HG03139 (cell line): Measurements from ENCODE around the gene MXD1.

ENCODE experiments used
- ATAC-seq: cut with Tn5 transposase; IDR thresholded peaks from one replicate; pipeline ENCODE4 v1.9.1; 2021; ENCODE audit not compliant: unreplicated experiment

MXD1 gene

GRCh38 chr2:69952336-69953115 is 37.6 kb downstream of the MXD1 start:
- ATAC-seq = no peak

DNA sequence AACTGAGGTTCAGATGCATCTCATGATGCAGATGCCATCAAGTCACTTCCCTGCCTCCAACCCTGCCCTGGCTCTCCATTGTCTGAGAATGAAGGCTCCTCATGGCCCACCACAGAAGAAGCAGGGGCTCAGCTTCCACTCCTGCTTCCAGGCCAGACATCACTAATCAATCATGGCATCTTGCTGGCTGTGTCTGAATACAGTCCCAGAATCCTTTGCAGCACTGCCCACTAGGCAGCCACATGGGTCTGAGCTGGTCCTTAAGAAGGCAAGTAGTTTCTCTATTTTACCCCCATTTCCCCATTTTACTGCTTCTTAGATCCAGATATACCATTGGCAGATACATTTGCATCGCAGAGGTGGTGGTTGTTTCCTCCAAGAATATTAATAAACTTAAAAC is 39.2 kb downstream of the MXD1 start:
- no peak for ATAC-seq

DNA sequence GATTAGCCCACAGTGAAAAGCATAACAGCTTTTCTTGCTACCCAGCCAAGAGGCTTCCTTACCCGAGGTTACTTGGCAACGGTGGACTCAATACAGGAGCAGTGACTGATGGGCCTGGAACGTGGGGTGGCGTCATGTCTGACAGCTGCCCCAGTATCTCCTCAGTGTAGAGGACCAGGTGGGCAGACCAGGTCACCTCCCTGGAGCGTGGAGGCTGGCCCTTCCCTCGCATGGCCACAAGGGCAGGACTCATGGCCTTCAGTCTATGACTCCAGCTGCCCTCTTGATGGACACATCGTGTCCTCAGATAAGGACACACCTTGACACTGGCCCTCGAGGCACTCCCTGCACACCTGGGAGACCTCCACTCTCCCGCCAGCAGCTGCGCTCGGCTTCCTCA is 40.1 kb downstream of the MXD1 start:
- no peak for ATAC-seq

DNA sequence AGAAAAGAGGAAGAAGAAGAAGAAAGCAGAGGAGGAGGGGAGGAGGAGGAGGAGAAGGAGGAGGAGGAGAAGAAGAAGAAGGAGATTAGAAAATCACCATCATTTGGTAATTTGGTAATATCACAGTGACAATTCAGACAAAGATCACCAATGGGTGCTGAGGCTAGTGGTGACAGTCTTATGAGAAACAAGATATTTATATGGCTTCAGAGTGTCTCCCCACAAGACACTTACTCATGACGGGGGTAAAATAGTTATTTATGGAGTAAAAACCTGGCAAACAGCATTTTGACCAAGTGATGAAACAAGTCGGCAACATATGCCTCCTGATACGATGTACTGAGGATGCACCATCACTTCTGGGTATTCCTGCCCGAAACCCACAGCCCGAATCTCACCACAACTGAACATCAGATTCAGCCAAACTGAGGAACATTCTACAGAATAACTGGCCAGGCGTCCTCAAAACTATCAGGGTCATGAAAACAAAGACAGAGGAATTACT is 41.6 kb downstream of the MXD1 start:
- ATAC-seq = no peak

GRCh38 chr2:69957965-69958364 is 43.1 kb downstream of the MXD1 start:
- no peak for ATAC-seq

DNA sequence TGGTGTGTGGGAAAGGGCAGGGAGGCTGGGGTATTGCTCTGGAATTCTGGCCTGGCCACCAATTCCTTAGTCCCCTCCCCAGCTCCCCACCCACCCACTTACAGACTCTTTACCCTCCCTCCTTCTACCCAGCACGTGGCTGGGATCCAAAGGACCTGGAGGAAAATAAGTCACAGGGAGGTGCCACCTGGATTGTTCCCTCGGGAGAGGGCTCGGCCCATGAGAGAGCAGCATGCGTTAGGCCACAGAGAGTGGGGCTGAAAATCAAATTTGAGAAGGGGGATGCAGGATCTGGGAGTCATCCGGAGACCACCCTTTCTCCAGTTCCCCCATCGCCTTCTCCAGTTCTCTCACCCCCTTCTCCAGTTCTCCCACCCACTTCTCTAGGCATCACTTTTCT is 43.6 kb downstream of the MXD1 start:
- no peak for ATAC-seq

GRCh38 chr2:69959425-69959824 is 44.5 kb downstream of the MXD1 start:
- ATAC-seq = no peak

GRCh38 chr2:69960821-69961220 is 45.9 kb downstream of the MXD1 start:
- no peak for ATAC-seq

DNA sequence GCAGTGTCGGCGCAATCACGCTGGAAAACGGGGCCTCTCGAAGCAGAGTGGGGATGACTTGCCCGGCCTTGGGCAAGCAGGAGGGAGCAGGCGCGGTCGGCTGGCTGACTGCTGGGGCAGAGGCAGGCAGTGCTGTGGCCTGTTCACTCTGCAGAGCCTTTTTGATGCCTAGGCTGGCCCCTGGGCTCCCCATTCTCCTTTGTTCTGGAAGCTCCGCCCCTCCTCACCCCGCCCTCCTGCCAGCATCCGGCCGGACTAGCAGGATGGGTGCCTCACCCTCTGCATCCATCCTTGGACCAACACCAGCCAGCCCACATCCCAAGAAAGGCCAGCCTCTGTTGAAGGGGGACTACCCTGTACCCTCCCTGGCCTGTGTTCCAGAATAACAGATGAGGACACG is 46.6 kb downstream of the MXD1 start, which contains the start of gene ASPRV1:
TSS of gene ASPRV1 (minus strand) at position 136 of the 400 bp plus-strand sequence. CDS start 195 bp downstream, outside the sequence.
- no peak for ATAC-seq

DNA sequence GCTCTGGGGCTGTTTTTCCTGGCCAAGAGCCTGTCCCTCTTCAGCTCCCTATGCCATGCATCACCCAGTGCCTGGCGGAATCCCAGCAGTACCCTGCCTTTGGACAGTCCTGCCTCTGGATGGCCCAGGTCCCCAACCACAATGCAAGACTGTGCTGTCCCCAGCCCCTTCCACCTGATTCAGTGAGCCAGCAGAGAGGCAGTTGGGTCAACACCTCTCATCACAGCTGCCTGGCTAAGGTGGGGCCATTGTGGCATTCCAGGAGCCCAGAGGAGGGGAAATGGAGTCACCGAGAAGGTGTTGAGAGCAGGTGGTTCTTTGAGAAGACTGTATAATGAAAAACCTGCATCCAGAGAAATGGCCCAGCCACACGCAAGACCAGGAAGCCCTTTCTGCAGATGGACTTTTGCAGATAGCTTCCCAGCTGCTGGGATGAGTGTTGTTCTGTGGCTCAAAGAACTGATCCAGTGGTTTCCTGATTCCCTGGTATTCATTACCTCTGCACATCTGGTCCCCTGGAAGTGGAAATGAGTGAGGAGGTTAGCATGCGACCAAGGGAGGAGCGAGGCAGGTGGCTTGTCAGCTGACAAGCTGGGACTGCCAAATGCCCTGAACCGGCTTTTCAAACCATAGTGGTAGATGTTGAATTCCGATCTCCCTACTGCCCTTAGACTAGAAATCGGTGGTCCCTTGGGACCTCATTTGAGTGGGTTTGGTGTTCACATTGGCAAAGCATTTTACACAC is 48.2 kb downstream of the MXD1 start:
- ATAC-seq = no peak

DNA sequence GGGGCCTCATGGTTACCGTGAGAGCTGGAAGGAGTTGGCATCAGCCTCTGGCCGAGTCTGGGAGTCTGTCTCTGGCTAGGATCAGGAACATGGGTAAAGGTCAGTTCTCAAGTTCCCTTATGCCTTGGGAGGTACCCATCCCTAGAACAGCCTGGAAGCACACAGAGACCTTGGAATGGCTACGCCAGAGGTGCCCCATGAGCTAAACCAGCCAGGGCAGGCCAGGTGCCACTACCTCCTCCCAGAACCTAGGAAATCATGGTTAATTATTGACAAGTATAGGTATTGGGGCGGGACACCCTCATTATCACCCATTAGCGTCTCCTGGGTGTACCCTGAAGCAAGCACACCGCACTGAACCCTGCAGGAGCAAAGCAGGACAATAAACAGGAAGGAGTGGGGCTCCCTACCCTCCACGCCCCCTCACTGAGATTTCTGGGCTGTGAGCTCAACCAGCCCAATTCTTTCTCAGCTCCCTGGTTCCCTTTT is 49.5 kb downstream of the MXD1 start:
- ATAC-seq = no peak

DNA sequence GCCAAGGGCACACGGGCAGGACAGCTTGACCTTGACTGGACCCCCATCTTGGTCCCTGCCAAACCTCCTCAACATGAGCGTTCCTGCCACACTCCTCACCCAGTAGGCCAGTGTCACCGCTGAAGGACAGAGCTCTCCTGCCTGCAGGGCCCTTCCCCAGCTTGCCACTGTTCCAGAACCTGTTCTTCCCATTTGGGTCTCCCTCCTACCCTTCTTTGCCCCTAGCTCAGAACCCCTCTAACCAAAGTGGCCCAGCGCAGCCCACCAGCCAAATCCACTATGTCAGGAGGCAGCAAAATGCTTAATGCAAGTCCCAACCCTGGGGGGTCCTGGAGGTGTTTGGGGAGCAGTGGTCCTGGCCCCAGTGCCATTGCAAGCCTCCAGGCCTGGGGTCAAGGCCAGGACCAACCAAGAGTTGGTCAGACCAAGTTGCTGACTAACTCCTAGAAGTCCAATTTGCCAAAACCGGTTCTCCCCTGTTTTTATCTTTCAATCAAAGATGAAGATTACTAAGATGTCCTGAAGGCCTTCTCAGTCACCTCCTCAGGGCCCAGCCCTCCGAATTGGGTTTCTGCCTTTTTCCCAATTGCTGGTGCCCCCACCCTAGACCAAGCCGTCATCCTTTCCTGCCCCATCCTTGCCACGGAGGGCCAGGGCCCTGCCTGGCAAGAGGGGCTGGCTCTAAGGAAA is 51.0 kb downstream of the MXD1 start:
- ATAC-seq = no peak

DNA sequence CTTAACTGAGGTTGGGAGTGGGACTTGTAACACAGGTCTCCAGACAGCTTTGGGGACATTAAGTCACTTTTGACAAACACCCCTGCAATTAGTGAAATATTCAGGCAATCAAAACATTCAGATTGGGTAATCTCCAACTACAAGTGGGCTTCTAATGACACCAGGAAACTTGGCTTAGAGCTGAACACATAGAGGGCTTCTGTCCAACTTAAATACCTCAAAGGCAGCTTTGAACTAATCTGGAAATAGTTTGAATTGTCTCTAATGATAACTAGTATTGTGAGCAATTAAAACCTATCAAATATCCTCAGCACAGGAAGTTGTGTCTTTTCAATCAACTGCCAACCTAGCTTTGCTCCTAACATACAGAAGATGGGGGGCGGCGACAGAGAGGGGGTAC is 51.6 kb downstream of the MXD1 start:
- ATAC-seq = no peak

GRCh38 chr2:69968609-69969008 is 53.7 kb downstream of the MXD1 start:
- ATAC-seq = no peak

DNA sequence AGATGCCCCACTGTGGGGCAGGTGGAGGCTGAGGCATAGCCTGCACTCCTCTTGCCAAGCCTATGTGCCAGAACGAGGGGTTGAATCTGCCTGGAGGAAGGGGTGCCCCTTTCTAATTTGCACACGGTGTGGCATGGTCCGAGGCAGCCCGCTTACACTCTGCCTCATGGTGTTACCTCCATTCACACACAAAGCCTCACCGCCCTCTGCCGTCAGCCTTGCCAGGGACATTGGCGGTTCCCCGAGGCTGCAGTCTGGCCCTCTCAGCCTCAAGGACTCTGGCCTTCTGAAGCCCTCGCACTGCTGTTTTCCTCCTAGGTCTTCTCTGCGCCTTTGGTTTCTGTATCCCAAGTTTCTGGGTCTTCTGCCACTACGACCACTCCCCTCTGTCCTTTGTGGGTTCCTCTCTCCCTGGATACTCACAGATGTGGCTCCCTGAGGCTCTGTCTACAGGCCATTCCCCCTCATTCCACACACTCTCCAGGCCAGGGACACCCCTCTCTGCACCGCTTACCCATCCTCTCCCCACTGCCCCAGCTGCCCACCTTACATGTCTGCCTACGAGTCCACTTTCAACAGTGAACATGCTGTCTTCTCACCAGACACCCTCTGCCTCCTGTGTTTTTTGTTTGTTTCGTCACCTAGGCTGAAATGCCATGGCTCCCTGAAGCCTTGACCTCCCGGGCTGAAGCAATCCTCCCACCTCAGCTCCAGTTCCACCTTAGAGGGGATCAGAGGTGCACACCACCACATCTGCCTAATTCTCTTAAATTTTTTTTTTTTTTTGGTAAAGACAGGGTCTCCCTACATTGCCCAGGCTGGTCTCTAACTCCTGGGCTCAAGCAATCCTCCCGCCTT is 54.4 kb downstream of the MXD1 start:
- ATAC-seq = no peak

GRCh38 chr2:69969991-69970390 is 55.1 kb downstream of the MXD1 start:
- ATAC-seq = no peak

- no peak for ATAC-seq
These were observed 57.9 kb downstream of the MXD1 start for GRCh38 chr2:69972822-69973221.

DNA sequence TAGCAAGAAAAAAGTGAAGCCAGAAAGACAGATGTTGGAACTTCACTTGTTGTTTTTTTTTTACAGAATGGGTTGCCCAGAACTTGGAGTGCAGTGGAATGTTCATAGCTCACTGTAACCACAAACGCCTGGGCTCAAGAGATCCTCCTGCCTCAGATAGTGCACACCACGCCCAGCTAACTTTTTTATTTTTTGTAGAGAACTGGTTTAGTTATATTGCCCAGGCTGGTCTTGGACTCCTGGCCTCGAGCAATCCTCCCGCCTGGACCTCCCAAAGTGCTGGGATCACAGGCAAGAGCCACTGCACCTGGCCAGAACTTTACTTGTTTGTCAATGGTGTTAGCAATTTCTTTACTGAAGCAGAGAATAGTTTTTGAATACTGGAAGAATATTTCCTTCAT is 58.4 kb downstream of the MXD1 start:
- no peak for ATAC-seq

DNA sequence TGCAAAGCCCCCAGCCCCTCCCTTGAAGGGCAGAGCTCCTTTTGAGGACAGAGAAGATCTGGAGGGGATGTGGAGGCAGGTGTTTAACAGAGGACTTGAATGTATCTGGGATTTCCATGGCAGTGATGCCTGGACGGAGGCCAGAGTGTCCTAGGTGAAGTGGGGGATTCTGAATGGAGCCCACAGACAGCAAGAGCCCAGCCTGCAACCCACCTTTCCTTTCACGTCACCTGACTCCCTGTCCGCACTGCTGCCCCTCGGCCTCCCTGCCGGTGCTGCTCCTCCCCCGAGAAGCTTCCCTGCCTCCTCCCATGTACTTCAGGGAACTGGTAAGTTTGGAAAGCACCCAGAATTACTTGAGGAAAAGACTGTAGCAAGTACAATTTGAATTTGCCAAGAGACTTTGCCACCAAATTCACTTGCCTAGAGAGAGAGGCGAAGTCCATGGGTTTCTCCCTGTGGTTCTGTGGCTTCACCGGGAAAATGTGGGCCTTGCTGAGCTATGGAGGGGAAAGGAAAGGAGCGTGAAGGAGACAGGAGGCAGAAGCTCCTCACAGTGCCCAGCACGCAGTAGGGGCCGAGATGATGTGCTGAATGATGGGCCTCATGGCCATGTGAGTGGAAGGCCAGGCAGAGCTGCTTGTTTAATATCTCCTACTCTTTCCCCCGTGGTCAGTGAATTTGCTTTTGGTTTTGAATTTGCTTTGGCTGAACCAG is 60.4 kb downstream of the MXD1 start:
- no peak for ATAC-seq
